NCI-H748 treated with DMSO at 0.1 percent for 48 hours (cell line): ENCODE results near the gene TMEM44.
"Not testable (repeated sequence)": the region's sequence is repeated elsewhere in the genome, so short reads cannot be mapped to it uniquely, and the experiment has no call there.

Experiments used
- DNase-seq: peaks from one replicate; lab custom pipeline; 2025; lab: John Stamatoyannopoulos, UW

Gene TMEM44

GRCh38 chr3:194640829-194641228, 7.6 kb upstream of the TMEM44 start:
- DNase-seq: no peak

- no peak for DNase-seq
These were observed 5.9 kb upstream of the TMEM44 start for GRCh38 chr3:194638991-194639605.

- DNase-seq: no peak
These were observed 4.6 kb upstream of the TMEM44 start for GRCh38 chr3:194637541-194638400.

- DNase-seq: no peak
These were observed 3.8 kb upstream of the TMEM44 start for GRCh38 chr3:194637066-194637465.

GRCh38 chr3:194632809-194633348, 340 bp downstream of the TMEM44 start:
- no peak for DNase-seq

GRCh38 chr3:194632226-194632808, 902 bp downstream of the TMEM44 start:
- DNase-seq: no peak

- no peak for DNase-seq
These were observed 1.5 kb downstream of the TMEM44 start for GRCh38 chr3:194631696-194632095.

- DNase-seq: not testable (repeated sequence)
These were observed 2.5 kb downstream of the TMEM44 start for GRCh38 chr3:194630681-194631080.

- no peak for DNase-seq
These were observed 8.3 kb downstream of the TMEM44 start for GRCh38 chr3:194624956-194625355.

- no peak for DNase-seq
These were observed 9.5 kb downstream of the TMEM44 start for GRCh38 chr3:194623449-194624290.

GRCh38 chr3:194622621-194623340, 10.4 kb downstream of the TMEM44 start:
- no peak for DNase-seq

GRCh38 chr3:194621947-194622346, 11.3 kb downstream of the TMEM44 start:
- no peak for DNase-seq

GRCh38 chr3:194620196-194620595, 13.0 kb downstream of the TMEM44 start:
- DNase-seq: no peak

- DNase-seq: no peak
These were observed 13.5 kb downstream of the TMEM44 start for GRCh38 chr3:194619741-194620140.

GRCh38 chr3:194618858-194619608, 14.2 kb downstream of the TMEM44 start:
- DNase-seq: no peak

GRCh38 chr3:194617827-194618226, 15.4 kb downstream of the TMEM44 start:
- DNase-seq: no peak

GRCh38 chr3:194617143-194617671, 16.0 kb downstream of the TMEM44 start:
- no peak for DNase-seq

- DNase-seq: no peak
These were observed 18.0 kb downstream of the TMEM44 start for GRCh38 chr3:194615226-194615625.

- DNase-seq: no peak
These were observed 21.0 kb downstream of the TMEM44 start for GRCh38 chr3:194612221-194612620.

GRCh38 chr3:194610689-194611088, 22.5 kb downstream of the TMEM44 start:
- no peak for DNase-seq
